ENCODE measurements around the gene NOP10.
A peak's percentile ranks its signal among the peaks of the same experiment; 100 is the strongest.
"Not testable (repeated sequence)": the region's sequence is repeated elsewhere in the genome, so short reads cannot be mapped to it uniquely, and the experiment has no call there.

The NOP10 gene

GRCh38 chr15:34358367-34358766, 15.4 kb upstream of the NOP10 start:
- no peak for DNase-seq

DNA sequence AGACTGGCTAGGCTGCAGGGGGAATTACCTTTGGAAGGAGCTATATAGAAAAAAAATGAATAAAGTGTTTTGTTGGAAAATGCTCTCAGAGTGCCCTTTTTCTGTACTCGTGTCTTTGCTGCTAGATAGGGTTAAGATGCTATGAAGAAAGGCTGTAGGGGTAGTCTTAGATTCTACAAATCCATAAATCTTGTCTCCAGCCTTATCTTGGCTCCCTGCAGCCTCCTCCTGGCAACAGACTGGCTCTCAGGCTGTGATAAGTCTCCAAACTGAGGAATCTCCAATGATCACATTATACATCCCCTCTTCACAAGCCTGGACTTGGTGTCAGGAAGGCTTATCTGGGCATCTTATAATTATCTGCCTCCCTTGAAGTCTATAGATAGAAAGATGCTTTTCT, 14.7 kb upstream of the NOP10 start:
- DNase-seq, result no peak

DNA sequence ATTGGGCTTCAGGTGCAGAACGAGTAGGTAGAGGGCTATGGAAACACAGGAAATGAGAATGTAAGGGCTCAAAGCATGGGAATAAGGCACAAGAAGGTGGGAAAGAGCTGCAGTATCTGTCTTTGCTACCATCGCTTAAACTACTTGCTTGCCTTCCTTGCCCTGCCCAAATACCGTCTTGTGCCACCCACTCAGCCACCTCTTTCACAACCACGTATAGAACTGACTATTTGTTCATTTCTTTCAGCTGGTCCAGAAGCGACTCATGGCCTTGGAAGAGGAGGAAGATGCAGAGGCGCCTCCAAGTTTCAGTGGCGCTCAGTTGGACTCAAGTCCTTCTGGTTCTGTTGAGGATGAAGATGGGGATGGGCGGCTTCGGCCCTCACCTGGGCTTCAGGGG, 12.3 kb upstream of the NOP10 start:
- no peak for DNase-seq

- DNase-seq, result no peak
These were observed 11.3 kb upstream of the NOP10 start for GRCh38 chr15:34354286-34354685.

DNA sequence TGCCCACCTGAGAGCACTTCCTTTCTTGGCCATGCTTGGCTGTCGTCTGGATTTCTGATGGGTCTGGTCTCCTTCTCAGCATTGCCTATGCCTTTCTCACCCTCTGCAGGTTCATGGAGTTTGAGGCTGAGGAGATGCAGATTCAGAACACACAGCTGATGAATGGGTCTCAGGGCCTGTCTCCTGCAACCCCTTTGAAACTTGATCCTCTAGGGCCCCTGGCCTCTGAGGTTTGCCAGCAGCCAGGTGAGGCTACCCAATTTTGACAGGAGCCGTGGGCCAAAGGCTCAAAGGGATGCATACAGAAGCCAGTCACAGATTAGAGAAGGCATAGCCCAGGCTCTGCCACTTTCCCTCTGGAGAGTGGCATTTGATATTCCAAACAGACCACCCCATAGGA, 10.7 kb upstream of the NOP10 start:
- no peak for DNase-seq

GRCh38 chr15:34352996-34353395, 10.1 kb upstream of the NOP10 start:
- not testable (repeated sequence) for DNase-seq

- DNase-seq, result no peak
These were observed 6.8 kb upstream of the NOP10 start for GRCh38 chr15:34349769-34350168.

DNA sequence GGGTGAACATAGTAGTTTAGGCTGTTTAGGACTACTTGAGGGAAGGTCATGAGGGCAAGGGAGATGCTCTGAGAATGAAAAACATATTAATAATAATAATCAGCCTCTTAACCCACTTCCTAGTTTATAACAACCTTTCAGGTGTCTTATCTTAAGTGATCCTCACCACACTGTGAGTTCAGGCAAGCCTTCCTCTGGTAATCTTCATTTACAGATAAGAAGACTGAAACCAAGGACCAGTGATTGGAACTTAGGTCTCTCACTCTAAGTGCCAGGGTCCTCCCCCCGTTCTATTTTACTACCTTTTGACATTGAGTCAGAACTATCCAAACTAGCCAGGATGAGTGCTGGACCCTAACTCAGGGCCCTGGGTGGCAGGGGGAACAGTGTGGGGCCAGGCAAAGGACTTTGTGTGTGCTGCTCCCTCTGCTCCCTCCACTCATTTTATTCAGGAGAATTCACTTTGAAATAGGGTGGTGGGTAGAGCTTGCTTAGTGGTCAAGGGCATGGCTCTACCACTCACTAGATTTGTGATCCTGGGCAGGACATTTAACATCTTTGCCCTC, 5.9 kb upstream of the NOP10 start:
- no peak for DNase-seq

DNA sequence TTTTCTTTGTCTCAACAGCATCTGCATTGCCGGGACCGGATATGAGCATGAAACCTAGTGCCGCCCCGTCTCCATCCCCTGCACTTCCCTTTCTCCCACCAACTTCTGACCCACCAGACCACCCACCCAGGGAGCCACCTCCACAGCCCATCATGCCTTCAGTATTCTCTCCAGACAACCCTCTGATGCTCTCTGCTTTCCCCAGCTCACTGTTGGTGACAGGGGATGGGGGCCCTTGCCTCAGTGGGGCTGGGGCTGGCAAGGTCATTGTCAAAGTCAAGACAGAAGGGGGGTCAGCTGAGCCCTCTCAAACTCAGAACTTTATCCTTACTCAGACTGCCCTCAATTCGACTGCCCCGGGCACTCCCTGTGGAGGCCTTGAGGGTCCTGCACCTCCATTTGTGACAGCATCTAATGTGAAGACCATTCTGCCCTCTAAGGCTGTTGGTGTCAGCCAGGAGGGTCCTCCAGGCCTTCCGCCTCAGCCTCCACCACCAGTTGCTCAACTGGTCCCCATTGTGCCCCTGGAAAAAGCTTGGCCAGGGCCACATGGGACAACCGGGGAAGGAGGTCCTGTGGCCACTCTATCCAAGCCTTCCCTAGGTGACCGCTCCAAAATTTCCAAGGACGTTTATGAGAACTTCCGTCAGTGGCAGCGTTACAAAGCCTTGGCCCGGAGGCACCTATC, 5.2 kb upstream of the NOP10 start:
- DNase-seq, result no peak

- not testable (repeated sequence) for DNase-seq
These were observed 661 bp downstream of the NOP10 start for GRCh38 chr15:34342213-34342736.

GRCh38 chr15:34341381-34342212, 1.3 kb downstream of the NOP10 start:
- no peak for DNase-seq

DNA sequence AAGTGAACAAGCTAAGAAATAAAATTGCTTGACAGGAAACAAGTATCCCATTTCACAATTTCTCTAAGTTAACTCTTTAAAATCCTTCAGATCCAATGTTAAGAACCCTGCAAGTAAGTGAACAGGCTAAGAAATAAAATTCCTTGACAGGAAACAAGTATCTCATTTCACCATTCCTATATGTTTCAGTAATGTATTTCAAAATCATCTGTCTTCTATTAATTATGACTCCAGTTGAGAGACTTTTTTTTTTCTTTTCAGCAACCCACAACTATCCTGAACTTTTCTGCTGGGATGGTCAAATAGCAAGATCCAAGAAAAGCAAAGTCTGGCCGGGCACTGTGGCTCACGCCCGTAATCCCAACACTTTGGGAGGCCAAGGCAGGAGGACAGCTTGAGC, 3.0 kb downstream of the NOP10 start:
- DNase-seq, result no peak

DNA sequence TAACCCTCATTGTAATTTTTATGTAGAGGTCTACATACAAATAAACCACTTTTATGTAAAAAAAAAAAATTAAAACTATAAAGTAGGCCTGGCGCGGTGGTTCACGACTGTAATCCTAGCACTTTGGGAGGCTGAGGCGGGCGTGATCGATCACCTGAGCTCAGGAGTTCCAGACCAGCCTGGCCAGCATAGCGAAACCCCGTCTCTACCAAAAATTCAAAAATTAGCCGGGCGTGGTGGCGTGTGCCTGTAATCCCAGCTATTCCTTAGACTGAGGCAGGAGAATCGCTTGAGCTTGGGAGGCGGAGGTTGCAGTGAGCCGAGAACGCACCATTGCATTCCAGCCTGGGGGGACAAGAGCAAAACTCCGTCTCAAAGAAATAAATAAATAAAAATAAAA, 4.6 kb downstream of the NOP10 start:
- no peak for DNase-seq

- DNase-seq, result peak; percentile 93
These were observed 5.2 kb downstream of the NOP10 start, which contains the start of gene SLC12A6 for GRCh38 chr15:34337557-34338306. TSS of gene SLC12A6 (minus strand) at chr15:34337781. CDS start at chr15:34336680, 1,101 bp downstream.

- DNase-seq, result peak; percentile 14
These were observed 5.9 kb downstream of the NOP10 start for GRCh38 chr15:34336991-34337556.

DNA sequence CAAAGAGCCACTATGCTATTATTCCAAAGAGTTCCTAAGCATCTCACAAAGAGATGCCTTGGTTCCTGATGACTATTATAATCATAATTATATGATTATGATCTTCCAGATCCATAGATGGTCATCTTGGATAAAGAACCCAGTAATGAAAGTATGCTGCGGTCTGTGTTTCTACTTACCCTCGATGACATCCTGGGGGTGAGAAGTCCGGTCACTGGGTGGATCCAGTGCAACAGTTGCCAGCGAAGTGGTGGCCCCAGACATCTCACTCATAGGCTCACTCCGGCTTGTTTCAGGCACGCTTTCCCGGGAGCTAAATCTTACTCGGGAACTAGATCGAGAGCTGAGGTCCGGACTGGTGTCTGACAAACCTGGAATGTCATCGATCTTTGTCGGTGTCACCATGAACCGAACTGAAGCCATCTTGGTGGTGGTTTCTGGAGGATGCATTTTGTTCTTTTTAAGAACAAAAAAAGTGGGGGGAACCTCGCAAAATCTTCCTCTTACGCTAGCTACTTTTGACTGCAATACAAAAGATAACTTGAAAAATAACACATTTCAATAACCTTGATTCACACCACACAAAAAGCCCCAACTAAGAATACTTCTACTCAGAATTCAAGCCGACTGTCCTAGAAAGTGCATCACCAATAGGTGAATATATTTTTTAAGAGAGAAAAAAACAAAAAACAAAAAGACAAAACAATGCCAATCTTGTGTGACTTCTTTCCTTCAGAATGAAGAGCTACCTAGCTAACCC, 6.5 kb downstream of the NOP10 start:
- DNase-seq, result no peak

DNA sequence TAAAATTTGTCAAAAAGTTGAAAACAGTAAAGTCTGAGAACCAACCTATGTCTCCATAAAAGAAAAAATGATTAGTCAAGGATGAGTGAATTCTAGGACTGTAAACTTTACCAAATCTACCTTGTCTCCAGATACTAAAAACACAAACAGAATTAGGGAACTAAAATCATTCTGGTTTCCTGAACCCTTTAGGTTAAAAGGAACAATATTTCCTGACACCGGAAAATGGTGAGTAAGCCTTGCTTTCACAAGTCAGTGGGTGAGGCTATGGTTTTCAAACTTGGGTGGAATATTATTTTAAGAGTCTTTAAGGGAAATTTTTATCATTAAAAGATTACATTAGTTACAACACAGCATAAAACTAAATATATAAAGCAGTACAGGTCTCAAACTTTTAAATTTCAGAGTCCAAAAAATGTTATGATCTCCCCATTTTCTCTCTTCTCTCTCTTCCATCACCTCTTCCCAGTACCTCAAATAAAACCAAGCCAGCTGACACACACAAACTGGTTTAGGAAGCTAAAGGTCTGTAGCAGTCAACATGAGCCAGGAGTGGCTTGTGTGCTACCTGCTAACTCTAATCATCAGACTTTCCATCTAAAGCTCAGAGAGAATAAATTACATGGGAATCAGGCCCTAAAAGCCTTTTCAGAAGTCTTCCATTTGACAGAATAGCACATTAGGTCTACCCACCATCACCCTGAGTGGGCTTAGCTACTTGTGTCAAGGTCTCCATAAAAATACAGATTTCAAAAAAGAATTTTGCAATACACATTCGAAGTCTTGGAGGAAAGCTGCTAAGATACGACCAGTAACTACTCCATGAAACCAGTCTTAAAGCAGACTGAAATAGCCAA, 7.5 kb downstream of the NOP10 start:
- no peak for DNase-seq

GRCh38 chr15:34334672-34335071, 8.3 kb downstream of the NOP10 start:
- no peak for DNase-seq

GRCh38 chr15:34332553-34333120, 10.3 kb downstream of the NOP10 start:
- DNase-seq, result no peak

- no peak for DNase-seq
These were observed 11.1 kb downstream of the NOP10 start for GRCh38 chr15:34331809-34332208.

All from CD4-positive, alpha-beta T cell treated with Interferon gamma for 1 hour (primary cell).